Neuronal stem cell (in vitro differentiated cells): Measurements from ENCODE around the gene CLDN16. TPM values are rescaled to one million over a fixed set of nuclear protein-coding genes. Genes with fewer than 3 reads are reported as not detected.

Experiments
- DNase-seq: peaks from one replicate; pipeline ENCODE4 v3.0.0-alpha.2; 2013; ENCODE audit warnings: low spot score
- H2AFZ ChIP-seq: one replicate; pipeline ENCODE4 v1.6.1; 2013; ENCODE audit warnings: mild to moderate bottlenecking, low read length, inconsistent platforms
- H2AK5ac ChIP-seq: 2 replicates; pipeline ENCODE4 v1.6.1; 2013; ENCODE audit warnings: low read depth, mild to moderate bottlenecking, inconsistent platforms, low read length, moderate library complexity, mixed read lengths
- H2BK120ac ChIP-seq: 2 replicates; pipeline ENCODE4 v1.6.1; 2013; ENCODE audit warnings: low read depth, mild to moderate bottlenecking, inconsistent platforms, low read length, moderate library complexity, mixed read lengths
- H2BK12ac ChIP-seq: one replicate; pipeline ENCODE4 v1.6.1; 2013; ENCODE audit warnings: low read length, inconsistent platforms
- H2BK15ac ChIP-seq: 2 replicates; pipeline ENCODE4 v1.6.1; 2013; ENCODE audit warnings: mild to moderate bottlenecking, low read length, inconsistent platforms, mixed read lengths
- H2BK5ac ChIP-seq: one replicate; pipeline ENCODE4 v1.6.1; 2013; ENCODE audit warnings: inconsistent platforms, mild to moderate bottlenecking, low read length, moderate library complexity
- H3K14ac ChIP-seq: one replicate; pipeline ENCODE4 v1.6.1; 2013; ENCODE audit warnings: low read length, inconsistent platforms
- H3K18ac ChIP-seq: 2 replicates; pipeline ENCODE4 v1.6.1; 2013; ENCODE audit warnings: low read length, inconsistent platforms
- H3K23ac ChIP-seq: 2 replicates; pipeline ENCODE4 v1.6.1; 2013; ENCODE audit warnings: low read depth, mild to moderate bottlenecking, mixed read lengths, low read length, inconsistent platforms; ENCODE audit not compliant: poor library complexity
- H3K27ac ChIP-seq: replicated peaks from 3 replicates; pipeline ENCODE4 v1.5.1; 2013; ENCODE audit warnings: low read length, inconsistent platforms
- H3K27me3 ChIP-seq, 3 experiments: 2 replicates each; pipeline ENCODE4 v1.6.1; 2013; ENCODE audit warnings: low read length in 3 of 3, mild to moderate bottlenecking in 2 of 3, inconsistent platforms in 1 of 3, low read depth in 1 of 3, mixed read lengths in 1 of 3, moderate library complexity in 1 of 3; ENCODE audit not compliant: control insufficient read depth in 3 of 3, insufficient read depth in 3 of 3
- H3K36me3 ChIP-seq, 2 donors: replicated peaks in 1 of 2; 2 replicates each; pipeline ENCODE4 v1.6.1; 2013; ENCODE audit warnings: low read length in 2 of 2; ENCODE audit not compliant: control insufficient read depth in 2 of 2, insufficient read depth in 2 of 2
- H3K4ac ChIP-seq: 2 replicates; pipeline ENCODE4 v1.6.1; 2013; ENCODE audit warnings: inconsistent platforms, mild to moderate bottlenecking, low read length, moderate library complexity
- H3K4me1 ChIP-seq, 2 donors: 1 replicate in 1 of 2; 2 replicates in 1 of 2; pipeline ENCODE4 v1.6.1; 2013; ENCODE audit warnings: low read length in 2 of 2, low read depth in 1 of 2; ENCODE audit not compliant: control insufficient read depth in 2 of 2, insufficient read depth in 1 of 2
- H3K4me2 ChIP-seq: one replicate; pipeline ENCODE4 v1.6.1; 2013; ENCODE audit warnings: mild to moderate bottlenecking, low read length, inconsistent platforms; ENCODE audit not compliant: insufficient read depth, poor library complexity, severe bottlenecking
- H3K4me3 ChIP-seq, 2 donors: 2 replicates each; pipeline ENCODE4 v1.5.1; 2013; ENCODE audit warnings: low read length in 2 of 2, mild to moderate bottlenecking in 2 of 2, inconsistent platforms in 1 of 2, moderate library complexity in 1 of 2
- H3K79me1 ChIP-seq: one replicate; pipeline ENCODE4 v1.6.1; 2013; ENCODE audit warnings: low read depth, mild to moderate bottlenecking, inconsistent platforms, low read length, moderate library complexity
- H3K9ac ChIP-seq: one replicate; pipeline ENCODE4 v1.6.1; 2013; ENCODE audit warnings: mild to moderate bottlenecking, low read depth, low read length, inconsistent platforms; ENCODE audit not compliant: poor library complexity
- H3K9me3 ChIP-seq, 2 donors: replicated peaks in 1 of 2; 2 replicates each; pipeline versions ENCODE3 to v1.6.1; 2013; ENCODE audit warnings: low read length in 2 of 2, mild to moderate bottlenecking in 2 of 2, inconsistent platforms in 1 of 2, low read depth in 1 of 2, mixed read lengths in 1 of 2, moderate library complexity in 1 of 2; ENCODE audit not compliant: control insufficient read depth in 2 of 2, insufficient read depth in 1 of 2
- H4K8ac ChIP-seq: one replicate; pipeline ENCODE4 v1.6.1; 2013; ENCODE audit warnings: low read depth, mild to moderate bottlenecking, inconsistent platforms, low read length, moderate library complexity
- H4K91ac ChIP-seq: one replicate; pipeline ENCODE4 v1.6.1; 2013; ENCODE audit warnings: low read length, low read depth, mild to moderate bottlenecking, inconsistent platforms; ENCODE audit not compliant: poor library complexity
- WGBS, 2 donors: extraction: QIAGEN DNeasy Blood & Tissue Kit; methylation state at CpG; one replicate each; pipeline ENCODE4 v1.1.7; 2013; ENCODE audit warnings: missing lambda C conversion rate in 2 of 2, mixed read lengths in 1 of 2; ENCODE audit not compliant: insufficient read length in 2 of 2, insufficient replicate concordance in 1 of 2; ENCODE audit errors: extremely low coverage in 2 of 2; 5-methylcytosine and 5-hydroxymethylcytosine counted together
- polyA plus RNA-seq, 2 experiments: library from polyadenylated mRNA; stranded (reverse); fragments of 200-250 nt; gene quantifications; one replicate each; pipeline ENCODE4 v1.2.3, GENCODE V29; 2013

CLDN16 gene, protein sequence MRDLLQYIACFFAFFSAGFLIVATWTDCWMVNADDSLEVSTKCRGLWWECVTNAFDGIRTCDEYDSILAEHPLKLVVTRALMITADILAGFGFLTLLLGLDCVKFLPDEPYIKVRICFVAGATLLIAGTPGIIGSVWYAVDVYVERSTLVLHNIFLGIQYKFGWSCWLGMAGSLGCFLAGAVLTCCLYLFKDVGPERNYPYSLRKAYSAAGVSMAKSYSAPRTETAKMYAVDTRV
- not detected for polyA plus RNA-seq (2013, experiment 1 of 2)
- not detected for polyA plus RNA-seq (2013, experiment 2 of 2)

DNA sequence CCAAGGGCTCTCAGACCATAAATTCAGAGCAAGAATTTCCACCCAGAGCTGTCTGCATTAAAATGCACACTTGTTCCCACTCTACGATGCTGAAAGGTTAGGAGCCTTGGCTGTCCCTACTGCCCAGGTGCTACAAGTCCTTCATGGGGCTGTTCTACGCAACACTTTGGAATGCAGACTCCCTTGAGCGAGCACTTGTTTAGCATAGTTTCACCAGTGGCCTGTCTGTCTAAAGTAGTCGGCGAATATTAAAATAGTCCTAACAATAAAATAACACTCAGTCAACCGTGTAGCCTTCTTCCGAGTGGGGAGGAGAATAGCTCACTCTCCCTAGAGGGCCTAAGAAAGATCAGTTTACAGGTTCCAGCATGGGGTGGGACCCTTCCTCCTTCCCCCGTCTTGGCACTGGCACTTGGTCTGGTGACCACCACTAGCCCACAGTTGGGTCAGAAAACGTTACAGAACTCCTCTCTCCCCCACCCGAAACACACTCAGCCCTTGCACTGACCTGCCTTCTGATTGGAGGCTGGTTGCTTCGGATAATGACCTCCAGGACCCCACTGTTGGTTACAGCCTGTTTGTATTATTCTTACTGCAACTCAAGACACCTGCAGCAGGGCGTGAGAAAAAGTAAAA, at the start of gene CLDN16:
CLDN16 (plus strand) TSS at position 586 of the 636 bp plus-strand sequence. CDS start 167 bp downstream, outside the sequence.
- no peak within 1 kb of the TSS for H3K14ac ChIP-seq
- no peak within 1 kb of the TSS for H2AK5ac ChIP-seq
- H2BK15ac ChIP-seq = no peak within 1 kb of the TSS
- H2AFZ ChIP-seq = no peak within 1 kb of the TSS
- H2BK12ac ChIP-seq = no peak within 1 kb of the TSS
- no peak within 1 kb of the TSS for H2BK5ac ChIP-seq
- no peaks in the 10 kb centered on the region for H3K79me1 ChIP-seq
- H3K4me1 ChIP-seq = no peaks in the 10 kb centered on the region
- no peak within 1 kb of the TSS for H4K91ac ChIP-seq
- no peak within 1 kb of the TSS for H3K23ac ChIP-seq
- H3K4me2 ChIP-seq = no peak within 1 kb of the TSS
- no peak within 1 kb of the TSS for H4K8ac ChIP-seq
- H3K27me3 ChIP-seq = no peaks in the 10 kb centered on the region
- whole genome bisulfite sequencing, 2 donors = no CpG with 5 or more reads among the region's 12 CpGs
- H3K9ac ChIP-seq = no peak within 1 kb of the TSS
- H3K9me3 ChIP-seq = no peaks in the 10 kb centered on the region
- no peak for DNase-seq
- H3K18ac ChIP-seq = no peak within 1 kb of the TSS
- H3K27ac ChIP-seq = no peak within 1 kb of the TSS
- no peak within 1 kb of the TSS for H3K4me3 ChIP-seq
- no peaks in the 10 kb centered on the region for H3K36me3 ChIP-seq
- H2BK120ac ChIP-seq = no peak within 1 kb of the TSS
- no peak within 1 kb of the TSS for H3K4ac ChIP-seq

DNA sequence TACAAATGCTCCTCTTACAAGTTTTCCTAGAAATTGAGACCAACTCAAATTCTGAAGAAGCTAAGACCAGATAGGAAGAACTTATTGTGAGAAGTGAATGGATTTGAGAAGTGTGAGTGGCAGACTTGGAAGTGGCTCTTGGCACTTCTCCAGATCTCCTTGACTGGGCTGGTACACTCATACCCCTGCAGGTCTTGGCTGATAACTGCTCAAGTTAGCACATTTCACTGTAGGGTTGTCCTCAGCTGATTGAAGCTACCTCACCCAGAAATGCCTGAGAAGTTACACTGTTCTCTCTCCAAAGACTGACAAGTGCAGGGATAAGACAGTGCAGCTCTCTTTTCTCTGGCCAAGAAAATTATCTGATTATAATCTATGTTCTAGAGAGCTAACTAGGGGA, 49.2 kb upstream of the CLDN16 start:
- Histone ChIP-seq H3K4ac (no peak overlapping the region), H3K23ac (no peak overlapping the region), H3K14ac (no peak overlapping the region), H4K8ac (no peak overlapping the region), H4K91ac (no peak overlapping the region), H2AFZ (no peak overlapping the region), H3K4me2 (no peak overlapping the region), H3K79me1 (no peaks in the 10 kb centered on the region), H3K4me3 (no peak overlapping the region), H3K4me1 (no peaks in the 10 kb centered on the region), H3K9me3 (no peaks in the 10 kb centered on the region), H2BK12ac (no peak overlapping the region), H3K27me3 (no peaks in the 10 kb centered on the region), H3K27ac (no peak overlapping the region), H3K36me3 (no peaks in the 10 kb centered on the region), H2BK15ac (no peak overlapping the region), H2AK5ac (no peak overlapping the region), H3K18ac (no peak overlapping the region), H2BK120ac (no peak overlapping the region), H2BK5ac (no peak overlapping the region), H3K9ac (no peak overlapping the region)
- DNase-seq = no peak

DNA sequence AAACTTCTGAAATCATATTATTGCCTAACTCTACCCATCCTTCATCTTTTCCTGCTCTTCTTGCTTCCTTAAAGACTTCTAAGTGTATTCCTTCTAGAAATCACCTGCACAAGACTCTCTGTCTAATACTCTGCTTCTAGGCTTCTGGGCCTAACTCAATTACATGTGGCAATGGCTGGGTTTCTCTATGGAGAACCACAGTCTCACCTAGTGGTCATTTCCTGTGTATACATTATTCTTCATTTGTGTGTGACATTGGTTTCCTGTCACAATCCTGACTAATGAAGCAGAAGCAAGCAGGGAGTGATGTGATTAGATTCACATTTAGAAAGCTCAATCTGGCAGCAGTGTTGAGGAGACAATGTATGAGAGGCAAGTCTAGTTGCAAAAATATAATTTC, 48.8 kb upstream of the CLDN16 start:
- no peaks in the 10 kb centered on the region for H3K4me1 ChIP-seq

DNA sequence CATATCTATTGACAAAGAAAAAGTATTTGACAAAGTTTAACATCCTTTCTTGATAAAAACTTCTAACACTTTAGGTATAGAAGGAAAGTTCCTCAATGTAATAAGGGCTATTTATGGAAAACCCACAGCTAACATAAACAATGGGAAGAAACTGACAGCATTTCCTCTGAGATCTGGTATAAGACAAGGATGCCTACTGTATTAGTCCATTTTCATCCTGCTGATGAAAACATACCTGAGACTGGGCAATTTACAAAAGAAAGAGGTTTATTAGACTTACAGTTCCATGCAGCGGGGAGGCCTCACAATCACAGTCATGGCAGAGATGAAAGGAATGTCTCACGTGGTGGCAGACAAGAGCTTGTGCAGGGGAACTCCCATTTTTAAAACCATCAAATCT, 47.9 kb upstream of the CLDN16 start:
- H2BK15ac ChIP-seq = no peak overlapping the region
- H3K4me2 ChIP-seq = no peak overlapping the region
- no peaks in the 10 kb centered on the region for H3K9me3 ChIP-seq
- H2AFZ ChIP-seq = no peak overlapping the region
- H2AK5ac ChIP-seq = no peak overlapping the region
- no peak overlapping the region for H4K8ac ChIP-seq
- no peak overlapping the region for H3K18ac ChIP-seq
- no peak overlapping the region for H3K4ac ChIP-seq
- no peak overlapping the region for H3K23ac ChIP-seq
- H2BK5ac ChIP-seq = no peak overlapping the region
- DNase-seq = no peak
- H3K27ac ChIP-seq = no peak overlapping the region
- no CpG with 5 or more reads among the region's 2 CpGs for WGBS, 2 donors
- no peak overlapping the region for H3K9ac ChIP-seq
- H4K91ac ChIP-seq = no peak overlapping the region
- no peak overlapping the region for H3K4me3 ChIP-seq
- H3K27me3 ChIP-seq = no peaks in the 10 kb centered on the region
- H3K36me3 ChIP-seq = no peaks in the 10 kb centered on the region
- no peak overlapping the region for H3K14ac ChIP-seq
- H2BK120ac ChIP-seq = no peak overlapping the region
- no peak overlapping the region for H2BK12ac ChIP-seq
- H3K4me1 ChIP-seq = no peaks in the 10 kb centered on the region
- H3K79me1 ChIP-seq = no peaks in the 10 kb centered on the region

More for the DNA sequence above, 48.8 kb upstream of the CLDN16 start:
- Histone ChIP-seq H4K91ac (no peak overlapping the region), H4K8ac (no peak overlapping the region), H3K79me1 (no peaks in the 10 kb centered on the region), H2BK12ac (no peak overlapping the region), H2BK5ac (no peak overlapping the region), H3K4me3 (no peak overlapping the region), H3K27me3 (no peaks in the 10 kb centered on the region), H2BK120ac (no peak overlapping the region), H3K18ac (no peak overlapping the region), H3K9ac (no peak overlapping the region), H3K36me3 (no peaks in the 10 kb centered on the region), H2AFZ (no peak overlapping the region), H3K9me3 (no peaks in the 10 kb centered on the region), H3K4me2 (no peak overlapping the region), H3K27ac (no peak overlapping the region), H2AK5ac (no peak overlapping the region), H2BK15ac (no peak overlapping the region), H3K14ac (no peak overlapping the region), H3K23ac (no peak overlapping the region), H3K4ac (no peak overlapping the region)
- no peak for DNase-seq
